Karpas-422 (cell line): ENCODE results near the gene EIF2S3. TPM values are rescaled to one million over a fixed set of nuclear protein-coding genes. Genes with fewer than 3 reads are reported as not detected.

Experiments
- DNase-seq: peaks from one replicate; pipeline ENCODE4 v3.0.0-alpha.2; 2015
- H2AFZ ChIP-seq: fragments of 200-600 bp; sonication (generic); 2 replicates; pipeline ENCODE4 v1.6.1; 2014; ENCODE audit warnings: antibody characterized with exemption, low read length, mixed read lengths
- H3K27ac ChIP-seq: fragments of 200-600 bp; sonication (generic); 2 replicates; pipeline ENCODE4 v1.5.1; 2014; ENCODE audit warnings: mild to moderate bottlenecking, low read length, moderate library complexity
- H3K27me3 ChIP-seq: fragments of 200-600 bp; sonication (generic); 2 replicates; pipeline ENCODE4 v1.6.1; 2014; ENCODE audit warnings: low read length, mixed read lengths
- H3K36me3 ChIP-seq: fragments of 200-600 bp; sonication (generic); 2 replicates; pipeline ENCODE4 v1.6.1; 2014; ENCODE audit warnings: low read length, mixed read lengths; ENCODE audit not compliant: insufficient read depth
- H3K4me1 ChIP-seq: fragments of 200-600 bp; sonication (generic); 2 replicates; pipeline ENCODE4 v1.6.1; 2014; ENCODE audit warnings: mild to moderate bottlenecking, low read length, mixed read lengths
- H3K4me2 ChIP-seq: fragments of 200-600 bp; sonication (generic); 2 replicates; pipeline ENCODE4 v1.6.1; 2014; ENCODE audit warnings: low read length, low read depth, mild to moderate bottlenecking; ENCODE audit not compliant: poor library complexity, severe bottlenecking
- H3K4me3 ChIP-seq: fragments of 200-600 bp; sonication (generic); 2 replicates; pipeline ENCODE4 v1.5.1; 2014; ENCODE audit warnings: mild to moderate bottlenecking, antibody characterized with exemption, low read length, mixed read lengths
- H3K79me2 ChIP-seq: fragments of 200-600 bp; sonication (generic); 2 replicates; pipeline ENCODE4 v1.6.1; 2014; ENCODE audit warnings: mild to moderate bottlenecking, low read length, mixed read lengths
- H3K9ac ChIP-seq: fragments of 200-600 bp; sonication (generic); 2 replicates; pipeline ENCODE4 v1.6.0; 2014; ENCODE audit warnings: low read length
- H3K9me2 ChIP-seq: fragments of 200-600 bp; sonication (generic), shearing (Covaris generic); replicated peaks from 2 replicates; pipeline ENCODE4 v1.6.0; 2014; ENCODE audit warnings: mild to moderate bottlenecking, low read length, moderate library complexity; ENCODE audit not compliant: insufficient read depth
- H3K9me3 ChIP-seq: fragments of 300-700, 200-600 bp; sonication (generic); 2 replicates; pipeline ENCODE4 v1.6.1; 2014; ENCODE audit warnings: low read length, mixed read lengths
- H4K20me1 ChIP-seq: fragments of 200-600 bp; sonication (generic); 2 replicates; pipeline ENCODE4 v1.6.1; 2014; ENCODE audit warnings: mild to moderate bottlenecking, antibody characterized with exemption, low read length, low read depth; ENCODE audit not compliant: insufficient read depth
- total RNA-seq: library from RNA; depleted of rRNA; stranded (reverse); fragments of >200 nt; shearing (Covaris generic); gene quantifications from 2 replicates; pipeline ENCODE4 v1.2.3, GENCODE V29; 2014; ENCODE audit warnings: low replicate concordance; rRNA removed

EIF2S3 gene
- total RNA-seq = 160 and 198 TPM in 2 replicates

GRCh38 chrX:24054182-24055042 lies at the start of gene EIF2S3:
TSS of gene EIF2S3 (plus strand) at chrX:24054956. CDS start at chrX:24054969, 13 bp downstream.
- H3K9me3 ChIP-seq = no peaks in the 10 kb centered on the region
- no peaks in the 10 kb centered on the region for H3K27me3 ChIP-seq
- no peak within 1 kb of the TSS for H3K4me2 ChIP-seq
- H3K4me3 ChIP-seq = no peak within 1 kb of the TSS; the same call in 1 of the 2 replicates
- H2AFZ ChIP-seq = peak within 1 kb of the TSS; percentile 11; the same call in 1 of the 2 replicates
- H3K79me2 ChIP-seq = peaks cover 14% of the 10 kb centered on the region
- peak; percentile 95 for DNase-seq
- H3K4me1 ChIP-seq = peaks cover 3% of the 10 kb centered on the region; the same call in 1 of the 2 replicates
- H3K9me2 ChIP-seq = no peaks in the 10 kb centered on the region
- peak within 1 kb of the TSS; percentile 60 for H3K9ac ChIP-seq
- H3K36me3 ChIP-seq = peaks cover 15% of the 10 kb centered on the region
- no peaks in the 10 kb centered on the region for H4K20me1 ChIP-seq
- H3K27ac ChIP-seq = peak within 1 kb of the TSS; percentile 37; the same call in 1 of the 2 replicates

GRCh38 chrX:24005028-24005427 lies 49.7 kb upstream of the EIF2S3 start:
- H3K4me1 ChIP-seq = peaks cover 30% of the 10 kb centered on the region
- H4K20me1 ChIP-seq = no peaks in the 10 kb centered on the region
- H3K4me3 ChIP-seq = no peak overlapping the region
- peaks cover 77% of the 10 kb centered on the region for H3K79me2 ChIP-seq
- H3K9me2 ChIP-seq = no peaks in the 10 kb centered on the region
- H3K4me2 ChIP-seq = peak overlapping the region; percentile 46
- H2AFZ ChIP-seq = no peak overlapping the region
- no peak overlapping the region for H3K9ac ChIP-seq
- peak overlapping the region; percentile 28; the same call in 1 of the 2 replicates for H3K27ac ChIP-seq
- no peak for DNase-seq
- H3K27me3 ChIP-seq = no peaks in the 10 kb centered on the region
- H3K9me3 ChIP-seq = no peaks in the 10 kb centered on the region
- peaks cover 11% of the 10 kb centered on the region; the same call in 1 of the 2 replicates for H3K36me3 ChIP-seq

- Histone ChIP-seq H2AFZ (no peak overlapping the region), H3K79me2 (peaks cover 79% of the 10 kb centered on the region), H3K9me2 (no peaks in the 10 kb centered on the region), H4K20me1 (0 out of 2 replicates have a peak, but pooled peaks cover 6% of the 10 kb centered on the region), H3K27me3 (no peaks in the 10 kb centered on the region), H3K9me3 (no peaks in the 10 kb centered on the region), H3K4me1 (peaks cover 30% of the 10 kb centered on the region), H3K9ac (no peak overlapping the region), H3K27ac (no peak overlapping the region), H3K36me3 (peaks cover 11% of the 10 kb centered on the region; the same call in 1 of the 2 replicates), H3K4me3 (no peak overlapping the region), H3K4me2 (peak overlapping the region; percentile 46)
- DNase-seq = no peak
These were observed 48.9 kb upstream of the EIF2S3 start for GRCh38 chrX:24005867-24006266.

- Histone ChIP-seq H3K9me3 (no peaks in the 10 kb centered on the region), H3K27me3 (no peaks in the 10 kb centered on the region), H3K79me2 (peaks cover 84% of the 10 kb centered on the region), H3K27ac (no peak overlapping the region), H4K20me1 (0 out of 2 replicates have a peak, but pooled peaks cover 6% of the 10 kb centered on the region), H3K9me2 (no peaks in the 10 kb centered on the region), H3K9ac (no peak overlapping the region), H3K4me1 (no peaks in the 10 kb centered on the region), H3K4me2 (no peak overlapping the region), H3K4me3 (no peak overlapping the region), H3K36me3 (no peaks in the 10 kb centered on the region), H2AFZ (no peak overlapping the region)
- DNase-seq = no peak
These were observed 42.5 kb upstream of the EIF2S3 start for GRCh38 chrX:24012266-24012665.

- no peaks in the 10 kb centered on the region for H3K36me3 ChIP-seq
- no peak for DNase-seq
- no peaks in the 10 kb centered on the region for H3K9me2 ChIP-seq
- peaks cover under 1% of the 10 kb centered on the region; the same call in 1 of the 2 replicates for H3K4me1 ChIP-seq
- H3K9ac ChIP-seq = no peak overlapping the region
- no peaks in the 10 kb centered on the region for H3K27me3 ChIP-seq
- peaks cover 91% of the 10 kb centered on the region for H3K79me2 ChIP-seq
- H4K20me1 ChIP-seq = peaks cover 13% of the 10 kb centered on the region; the same call in 1 of the 2 replicates
- H3K4me2 ChIP-seq = no peak overlapping the region
- H3K27ac ChIP-seq = no peak overlapping the region
- no peaks in the 10 kb centered on the region for H3K9me3 ChIP-seq
- H2AFZ ChIP-seq = no peak overlapping the region
- H3K4me3 ChIP-seq = no peak overlapping the region
These were observed 40.3 kb upstream of the EIF2S3 start for GRCh38 chrX:24014388-24015018.

- H2AFZ ChIP-seq = no peak overlapping the region
- no peak overlapping the region for H3K27ac ChIP-seq
- peaks cover 14% of the 10 kb centered on the region; the same call in 1 of the 2 replicates for H4K20me1 ChIP-seq
- DNase-seq = no peak
- no peaks in the 10 kb centered on the region for H3K27me3 ChIP-seq
- no peak overlapping the region for H3K9ac ChIP-seq
- no peaks in the 10 kb centered on the region for H3K36me3 ChIP-seq
- H3K9me3 ChIP-seq = no peaks in the 10 kb centered on the region
- peaks cover 29% of the 10 kb centered on the region for H3K4me1 ChIP-seq
- H3K4me3 ChIP-seq = no peak overlapping the region
- H3K4me2 ChIP-seq = no peak overlapping the region
- peaks cover 93% of the 10 kb centered on the region for H3K79me2 ChIP-seq
- H3K9me2 ChIP-seq = no peaks in the 10 kb centered on the region
These were observed 37.1 kb upstream of the EIF2S3 start for GRCh38 chrX:24017674-24018073.

GRCh38 chrX:24018809-24019208 lies 35.9 kb upstream of the EIF2S3 start:
- no peaks in the 10 kb centered on the region for H3K27me3 ChIP-seq

GRCh38 chrX:24019448-24019847 lies 35.3 kb upstream of the EIF2S3 start:
- Histone ChIP-seq H4K20me1 (peaks cover 14% of the 10 kb centered on the region; the same call in 1 of the 2 replicates), H3K9ac (no peak overlapping the region), H3K9me2 (no peaks in the 10 kb centered on the region), H3K4me1 (peaks cover 38% of the 10 kb centered on the region), H3K27me3 (no peaks in the 10 kb centered on the region), H3K4me3 (no peak overlapping the region), H3K79me2 (peaks cover 93% of the 10 kb centered on the region), H3K4me2 (no peak overlapping the region), H3K27ac (no peak overlapping the region), H3K9me3 (no peaks in the 10 kb centered on the region), H3K36me3 (no peaks in the 10 kb centered on the region), H2AFZ (no peak overlapping the region)
- DNase-seq = no peak

More at GRCh38 chrX:24018809-24019208, 35.9 kb upstream of the EIF2S3 start:
- peaks cover 93% of the 10 kb centered on the region for H3K79me2 ChIP-seq
- no peak overlapping the region for H3K4me2 ChIP-seq
- peaks cover 14% of the 10 kb centered on the region; the same call in 1 of the 2 replicates for H4K20me1 ChIP-seq
- no peak overlapping the region for H3K4me3 ChIP-seq
- no peak overlapping the region for H3K9ac ChIP-seq
- H3K36me3 ChIP-seq = no peaks in the 10 kb centered on the region
- H3K4me1 ChIP-seq = peaks cover 38% of the 10 kb centered on the region
- H3K9me2 ChIP-seq = no peaks in the 10 kb centered on the region
- H3K9me3 ChIP-seq = no peaks in the 10 kb centered on the region
- H3K27ac ChIP-seq = no peak overlapping the region
- no peak for DNase-seq
- H2AFZ ChIP-seq = no peak overlapping the region
